Measurements from ENCODE around the gene ATP8B1. TPM values are rescaled to one million over a fixed set of nuclear protein-coding genes. Genes with fewer than 3 reads are reported as not detected.

Gene ATP8B1
- total and polyA plus RNA-seq, 2 of the 4 experiments (the other 2 are of a cell fraction) = 64.3 to 136 TPM

- ATAC-seq (ENCODE audit: low read depth) = no peak
- dilution Hi-C loops (cut with HindIII; ENCODE audit: low sequenced_read_pairs, unreplicated experiment) = no loop called here
- H3K23ac ChIP-seq (ENCODE audit: low read depth, low read length) = no peak overlapping the region
Observed at GRCh38 chr18:57843386-57843785, 40.3 kb upstream of the ATP8B1 start.

More at GRCh38 chr18:57843386-57843785, 40.3 kb upstream of the ATP8B1 start:
- ChIA-PET CTCF (interaction anchor here (0.6 kb wide), 1 partner anchor 223 kb away, joined by 3 read pairs; no protein-coding TSS in a partner anchor), POLR2A (ENCODE audit: unreplicated experiment) (no interaction called here)
- H4K20me1 ChIP-seq (ENCODE audit: insufficient read depth, low read length) = no peaks in the 10 kb centered on the region
- H3K9me1 ChIP-seq (ENCODE audit: insufficient read depth, low read length) = peaks cover 4% of the 10 kb centered on the region
- peak overlapping the region; percentile 43; the same call in 1 of the 2 replicates for H4K91ac ChIP-seq (ENCODE audit: insufficient read depth, low read depth, low read length)
- BruUV-seq (replicated peaks) = no TSS peak
- in situ Hi-C loops (cut with MboI; ENCODE audit: low sequenced_read_pairs) (no loop called here), intact Hi-C loops (cut with micrococcal nuclease) (loop anchor here (5.0 kb wide), 1 partner anchor 36 kb away; no protein-coding TSS in a partner anchor)
- no peak for TF ChIP-seq MAZ (IDR thresholded peaks at IDR 0.05; ENCODE audit: borderline replicate concordance, low read depth, low read length)
- no peak for TF ChIP-seq RFX5 (IDR thresholded peaks at IDR 0.05; ENCODE audit: low read depth, low read length)
- TF ChIP-seq CHD1 (IDR thresholded peaks at IDR 0.05; ENCODE audit: low read depth, low read length) = no peak
- TF ChIP-seq CEBPB (IDR thresholded peaks at IDR 0.05; ENCODE audit: low read depth, low read length) = no peak
- TF ChIP-seq, protein P1, sequence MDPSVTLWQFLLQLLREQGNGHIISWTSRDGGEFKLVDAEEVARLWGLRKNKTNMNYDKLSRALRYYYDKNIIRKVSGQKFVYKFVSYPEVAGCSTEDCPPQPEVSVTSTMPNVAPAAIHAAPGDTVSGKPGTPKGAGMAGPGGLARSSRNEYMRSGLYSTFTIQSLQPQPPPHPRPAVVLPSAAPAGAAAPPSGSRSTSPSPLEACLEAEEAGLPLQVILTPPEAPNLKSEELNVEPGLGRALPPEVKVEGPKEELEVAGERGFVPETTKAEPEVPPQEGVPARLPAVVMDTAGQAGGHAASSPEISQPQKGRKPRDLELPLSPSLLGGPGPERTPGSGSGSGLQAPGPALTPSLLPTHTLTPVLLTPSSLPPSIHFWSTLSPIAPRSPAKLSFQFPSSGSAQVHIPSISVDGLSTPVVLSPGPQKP (IDR thresholded peaks at IDR 0.05; ENCODE audit: borderline replicate concordance, low read depth, low read length) = no peak
- TF ChIP-seq SMC3 (IDR thresholded peaks at IDR 0.05; ENCODE audit: low read depth, low read length) = no peak
- no peak for TF ChIP-seq NFE2L2 (IDR thresholded peaks at IDR 0.05; ENCODE audit: low read depth, low read length)
- TF ChIP-seq POLR2A (IDR thresholded peaks at IDR 0.05; ENCODE audit: low read depth, low read length) = no peak
- peaks cover 0 to 5% of the 10 kb centered on the region in 2 experiments; a peak in 2 of 4 replicates for H3K79me1 ChIP-seq (ENCODE audit: low read depth in 1 of 2, low read length in 2 of 2)
- peak overlapping the region; percentile 63 for H2BK20ac ChIP-seq (ENCODE audit: low read depth, low read length)
- no peak overlapping the region for H2BK5ac ChIP-seq (ENCODE audit: low read depth, low read length, poor library complexity, severe bottlenecking)
- H3K4ac ChIP-seq (ENCODE audit: low read depth, low read length) = peak overlapping the region; percentile 53
- H2AFZ ChIP-seq (replicated peaks; ENCODE audit: low read length, poor library complexity) = peak overlapping the region; percentile 9
- H2BK120ac ChIP-seq (ENCODE audit: low read depth, low read length) = peak overlapping the region; percentile 72
- no peak overlapping the region for H2AK9ac ChIP-seq (replicated peaks; ENCODE audit: low read depth, low read length, poor library complexity)
- 0 out of 2 replicates have a peak overlapping the region, but pooled peaks have one; percentile 1 for H3K14ac ChIP-seq (replicated peaks; ENCODE audit: low read depth, low read length)
- H3K27me3 ChIP-seq (ENCODE audit: control insufficient read depth, insufficient read depth, low read length) = no peaks in the 10 kb centered on the region
- no peaks in the 10 kb centered on the region for H3K36me3 ChIP-seq (ENCODE audit: control insufficient read depth, insufficient read depth, low read length)
- 93% methylated on average over 2 of the region's 5 CpGs; no CpG with 5 or more reads in 1 of the 2 experiments for WGBS, 2 experiments (ENCODE audit: extremely low coverage in 2 of 2, insufficient read length in 1 of 2)
- no peak overlapping the region; a peak in 1 of 4 replicates for H4K8ac ChIP-seq (ENCODE audit: low read depth in 2 of 2, low read length in 2 of 2)
- H3K27ac ChIP-seq (ENCODE audit: insufficient read depth, low read length) = no peak overlapping the region
- H2BK15ac ChIP-seq (ENCODE audit: low read depth, low read length) = peak overlapping the region; percentile 59; the same call in 2 of the 3 replicates
- H2AK5ac ChIP-seq (ENCODE audit: low read depth, low read length) = peak overlapping the region; percentile 68
- DNase-seq = no peak
- no peak overlapping the region for H3K4me2 ChIP-seq (ENCODE audit: low read depth, low read length)
- peaks cover 13% of the 10 kb centered on the region for H3K4me1 ChIP-seq (ENCODE audit: control insufficient read depth, insufficient read depth, low read length)
- no peak overlapping the region for H3K9ac ChIP-seq (ENCODE audit: low read depth, low read length)
- H3K9me3 ChIP-seq (ENCODE audit: control insufficient read depth, insufficient read depth, low read length) = no peaks in the 10 kb centered on the region
- H3K4me3 ChIP-seq (ENCODE audit: insufficient read depth, low read depth, low read length) = no peak overlapping the region
- H3K56ac ChIP-seq (ENCODE audit: extremely low read depth, insufficient read depth, low read length) = no peak overlapping the region
- H3K18ac ChIP-seq (ENCODE audit: low read depth, low read length) = peak overlapping the region; percentile 3; the same call in 1 of the 2 replicates
- no peak overlapping the region for H4K5ac ChIP-seq (ENCODE audit: low read depth, low read length)
